Activated naive CD8-positive, alpha-beta T cell treated with anti-CD3 and anti-CD28 coated beads, Interleukin-2, amount 50 U/mL, for 24 hours (primary cell): ENCODE data around the gene ASAH2B.
"Not testable (repeated sequence)": the region's sequence is repeated elsewhere in the genome, so short reads cannot be mapped to it uniquely, and the experiment has no call there.

Experiments used
- ATAC-seq: fragments of 150-1000 bp; cut with Tn5 transposase; one replicate; pipeline ENCODE4 v1.10.0; 2021
- DNase-seq: peaks from one replicate; pipeline ENCODE4 v3.0.0; 2021
- H3K27ac Mint-ChIP-seq: one replicate; pipeline ENCODE4 v1.8.0; 2021; ENCODE audit warnings: mild to moderate bottlenecking, mixed read lengths
- H3K27me3 Mint-ChIP-seq: one replicate; pipeline ENCODE4 v1.8.0; 2021; ENCODE audit warnings: mixed read lengths
- H3K36me3 Mint-ChIP-seq: one replicate; pipeline ENCODE4 v1.8.0; 2021; ENCODE audit warnings: low read depth, mixed read lengths
- H3K4me1 Mint-ChIP-seq: one replicate; pipeline ENCODE4 v1.8.0; 2021; ENCODE audit warnings: mixed read lengths
- H3K4me3 Mint-ChIP-seq: one replicate; pipeline ENCODE4 v1.8.0; 2021; ENCODE audit warnings: mild to moderate bottlenecking, moderate library complexity, mixed read lengths
- H3K9me3 Mint-ChIP-seq: one replicate; pipeline ENCODE4 v1.8.0; 2021; ENCODE audit warnings: mixed read lengths

Gene ASAH2B

GRCh38 chr10:50780036-50780435 lies 40.3 kb downstream of the ASAH2B start:
- not testable (repeated sequence) for H3K27ac Mint-ChIP-seq, DNase-seq, H3K4me1 Mint-ChIP-seq, ATAC-seq, H3K36me3 Mint-ChIP-seq, H3K4me3 Mint-ChIP-seq, H3K9me3 Mint-ChIP-seq, H3K27me3 Mint-ChIP-seq

- H3K36me3 Mint-ChIP-seq, DNase-seq, H3K9me3 Mint-ChIP-seq, H3K4me3 Mint-ChIP-seq, H3K4me1 Mint-ChIP-seq, ATAC-seq, H3K27ac Mint-ChIP-seq, H3K27me3 Mint-ChIP-seq: not testable (repeated sequence)
These were observed 42.3 kb downstream of the ASAH2B start for GRCh38 chr10:50782017-50782416.

GRCh38 chr10:50787962-50788361 lies 48.2 kb downstream of the ASAH2B start:
- not testable (repeated sequence) for H3K27ac Mint-ChIP-seq, H3K27me3 Mint-ChIP-seq, H3K36me3 Mint-ChIP-seq, H3K9me3 Mint-ChIP-seq, DNase-seq, ATAC-seq, H3K4me3 Mint-ChIP-seq, H3K4me1 Mint-ChIP-seq

- H3K4me3 Mint-ChIP-seq, result no peak overlapping the region
- H3K4me1 Mint-ChIP-seq, result peaks cover 4% of the 10 kb centered on the region
- no peak for ATAC-seq
- H3K9me3 Mint-ChIP-seq, result no peaks in the 10 kb centered on the region
- H3K27ac Mint-ChIP-seq, result no peak overlapping the region
- H3K27me3 Mint-ChIP-seq, result peaks cover 2% of the 10 kb centered on the region
- no peaks in the 10 kb centered on the region for H3K36me3 Mint-ChIP-seq
- no peak for DNase-seq
These were observed 49.5 kb downstream of the ASAH2B start for GRCh38 chr10:50788951-50789945.

GRCh38 chr10:50794490-50794889 lies 54.8 kb downstream of the ASAH2B start:
- no peak for DNase-seq
- Mint-ChIP-seq H3K36me3 (no peaks in the 10 kb centered on the region), H3K27me3 (peaks cover 6% of the 10 kb centered on the region), H3K4me3 (no peak overlapping the region), H3K4me1 (no peaks in the 10 kb centered on the region), H3K27ac (no peak overlapping the region), H3K9me3 (no peaks in the 10 kb centered on the region)
- ATAC-seq, result no peak

GRCh38 chr10:50796693-50797092 lies 57.0 kb downstream of the ASAH2B start:
- H3K36me3 Mint-ChIP-seq, result no peaks in the 10 kb centered on the region
- peaks cover 6% of the 10 kb centered on the region for H3K27me3 Mint-ChIP-seq
- no peak overlapping the region for H3K27ac Mint-ChIP-seq
- no peaks in the 10 kb centered on the region for H3K4me1 Mint-ChIP-seq
- H3K4me3 Mint-ChIP-seq, result no peak overlapping the region
- no peaks in the 10 kb centered on the region for H3K9me3 Mint-ChIP-seq
- DNase-seq, result no peak
- ATAC-seq, result no peak

- no peaks in the 10 kb centered on the region for H3K4me1 Mint-ChIP-seq
- no peak for DNase-seq
These were observed 58.6 kb downstream of the ASAH2B start for GRCh38 chr10:50798297-50798696.

GRCh38 chr10:50799595-50799994 lies 59.9 kb downstream of the ASAH2B start:
- Mint-ChIP-seq H3K27ac (no peak overlapping the region), H3K9me3 (no peaks in the 10 kb centered on the region), H3K4me3 (no peak overlapping the region), H3K4me1 (no peaks in the 10 kb centered on the region), H3K27me3 (peaks cover 6% of the 10 kb centered on the region), H3K36me3 (no peaks in the 10 kb centered on the region)
- DNase-seq, result no peak
- no peak for ATAC-seq

More at GRCh38 chr10:50798297-50798696, 58.6 kb downstream of the ASAH2B start:
- H3K27me3 Mint-ChIP-seq, result peaks cover 6% of the 10 kb centered on the region
- no peak for ATAC-seq
- H3K9me3 Mint-ChIP-seq, result no peaks in the 10 kb centered on the region
- no peak overlapping the region for H3K4me3 Mint-ChIP-seq
- H3K27ac Mint-ChIP-seq, result no peak overlapping the region
- no peaks in the 10 kb centered on the region for H3K36me3 Mint-ChIP-seq

- ATAC-seq, result no peak
- H3K27ac Mint-ChIP-seq, result no peak overlapping the region
- H3K9me3 Mint-ChIP-seq, result no peaks in the 10 kb centered on the region
- no peaks in the 10 kb centered on the region for H3K4me1 Mint-ChIP-seq
- H3K4me3 Mint-ChIP-seq, result no peak overlapping the region
- no peak for DNase-seq
- H3K36me3 Mint-ChIP-seq, result no peaks in the 10 kb centered on the region
- no peaks in the 10 kb centered on the region for H3K27me3 Mint-ChIP-seq
These were observed 66.4 kb downstream of the ASAH2B start for GRCh38 chr10:50805981-50806622.

GRCh38 chr10:50807851-50808776 lies 68.4 kb downstream of the ASAH2B start:
- Mint-ChIP-seq H3K36me3 (no peaks in the 10 kb centered on the region), H3K27ac (no peak overlapping the region), H3K4me1 (no peaks in the 10 kb centered on the region), H3K27me3 (peaks cover 2% of the 10 kb centered on the region), H3K9me3 (no peaks in the 10 kb centered on the region), H3K4me3 (no peak overlapping the region)
- ATAC-seq (no peak), DNase-seq (no peak)
